Bronchial epithelial cell (primary cell): ENCODE results near the gene ABCA4. TPM values are rescaled to one million over a fixed set of nuclear protein-coding genes. Genes with fewer than 3 reads are reported as not detected.

Experiments
- DNase-seq: peaks from one replicate; pipeline ENCODE4 v3.0.0-alpha.2; 2010; ENCODE audit warnings: low read depth
- FAIRE-seq: peaks from 2 replicates; lab custom pipeline; 2011; peaks lifted over from hg19 to GRCh38; lab: Jason Lieb, UNC
- H3K27me3 ChIP-seq: 2 replicates; pipeline ENCODE4 v1.5.1; 2011; ENCODE audit warnings: low read length; ENCODE audit not compliant: control insufficient read depth, insufficient read depth
- H3K36me3 ChIP-seq: 2 replicates; pipeline ENCODE4 v1.5.1; 2011; ENCODE audit warnings: low read length; ENCODE audit not compliant: control insufficient read depth, insufficient read depth
- H3K4me3 ChIP-seq: 2 replicates; pipeline ENCODE4 v1.5.1; 2011; ENCODE audit warnings: mild to moderate bottlenecking, low read depth, low read length, control low read depth
- CTCF ChIP-seq: IDR thresholded peaks from 2 replicates; pipeline ENCODE4 v1.5.1; 2011; ENCODE audit warnings: mild to moderate bottlenecking, moderate library complexity, low read length, control low read depth, inconsistent platforms; ENCODE audit not compliant: insufficient read depth, severe bottlenecking
- total RNA-seq: library from RNA; depleted of rRNA; stranded (reverse); fragments of >200 nt; gene quantifications from 2 replicates; pipeline ENCODE4 v1.2.1, GENCODE V29; 2014

Gene ABCA4
- total RNA-seq, 1 donor from 2014 or later: under 0.01 TPM

GRCh38 chr1:94105957-94106529 lies 14.9 kb downstream of the ABCA4 start:
- FAIRE-seq: no peak
- Histone ChIP-seq H3K36me3 (no peaks in the 10 kb centered on the region), H3K27me3 (no peaks in the 10 kb centered on the region), H3K4me3 (no peak overlapping the region)
- no peak for TF ChIP-seq CTCF
- DNase-seq: no peak

GRCh38 chr1:94105581-94105952 lies 15.4 kb downstream of the ABCA4 start:
- Histone ChIP-seq H3K27me3 (no peaks in the 10 kb centered on the region), H3K36me3 (no peaks in the 10 kb centered on the region), H3K4me3 (no peak overlapping the region)
- no peak for DNase-seq
- no peak for TF ChIP-seq CTCF
- no peak for FAIRE-seq

- Histone ChIP-seq H3K27me3 (no peaks in the 10 kb centered on the region), H3K4me3 (no peak overlapping the region), H3K36me3 (no peaks in the 10 kb centered on the region)
- no peak for DNase-seq
- no peak for TF ChIP-seq CTCF
- FAIRE-seq: no peak
Measured at GRCh38 chr1:94104776-94105580, 16.0 kb downstream of the ABCA4 start.

GRCh38 chr1:94104127-94104684 lies 16.7 kb downstream of the ABCA4 start:
- no peaks in the 10 kb centered on the region for H3K36me3 ChIP-seq
- TF ChIP-seq CTCF: no peak
- no peak overlapping the region for H3K4me3 ChIP-seq
- no peak for DNase-seq
- FAIRE-seq: no peak
- no peaks in the 10 kb centered on the region for H3K27me3 ChIP-seq

- TF ChIP-seq CTCF: no peak
- H3K27me3 ChIP-seq: no peaks in the 10 kb centered on the region
- no peak overlapping the region for H3K4me3 ChIP-seq
- no peaks in the 10 kb centered on the region for H3K36me3 ChIP-seq
- DNase-seq (peak; percentile 54), FAIRE-seq (no peak)
Measured at GRCh38 chr1:94103608-94104007, 17.3 kb downstream of the ABCA4 start.
